ENCODE results near the gene EMX1.

DNA sequence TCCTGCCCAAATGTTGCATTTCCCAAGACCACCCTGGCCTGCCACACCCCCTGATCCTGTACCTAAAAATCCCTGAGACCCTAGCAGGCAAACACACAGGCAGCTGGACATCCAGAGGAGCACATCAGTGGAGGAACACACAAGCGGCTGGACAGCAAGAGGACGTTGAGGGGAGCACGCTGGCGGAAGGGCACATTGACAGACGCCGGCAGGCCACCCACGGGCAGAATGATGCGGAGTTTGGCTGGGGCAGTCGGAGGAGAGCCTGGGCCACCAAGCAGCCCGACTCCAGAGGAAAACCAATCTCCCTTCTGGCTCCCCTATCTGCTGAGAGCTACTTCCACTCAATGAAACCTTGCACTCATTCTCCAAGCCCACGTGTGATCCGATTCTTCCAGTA, 47.7 kb downstream of the EMX1 start:
- TF ChIP-seq, protein P1, sequence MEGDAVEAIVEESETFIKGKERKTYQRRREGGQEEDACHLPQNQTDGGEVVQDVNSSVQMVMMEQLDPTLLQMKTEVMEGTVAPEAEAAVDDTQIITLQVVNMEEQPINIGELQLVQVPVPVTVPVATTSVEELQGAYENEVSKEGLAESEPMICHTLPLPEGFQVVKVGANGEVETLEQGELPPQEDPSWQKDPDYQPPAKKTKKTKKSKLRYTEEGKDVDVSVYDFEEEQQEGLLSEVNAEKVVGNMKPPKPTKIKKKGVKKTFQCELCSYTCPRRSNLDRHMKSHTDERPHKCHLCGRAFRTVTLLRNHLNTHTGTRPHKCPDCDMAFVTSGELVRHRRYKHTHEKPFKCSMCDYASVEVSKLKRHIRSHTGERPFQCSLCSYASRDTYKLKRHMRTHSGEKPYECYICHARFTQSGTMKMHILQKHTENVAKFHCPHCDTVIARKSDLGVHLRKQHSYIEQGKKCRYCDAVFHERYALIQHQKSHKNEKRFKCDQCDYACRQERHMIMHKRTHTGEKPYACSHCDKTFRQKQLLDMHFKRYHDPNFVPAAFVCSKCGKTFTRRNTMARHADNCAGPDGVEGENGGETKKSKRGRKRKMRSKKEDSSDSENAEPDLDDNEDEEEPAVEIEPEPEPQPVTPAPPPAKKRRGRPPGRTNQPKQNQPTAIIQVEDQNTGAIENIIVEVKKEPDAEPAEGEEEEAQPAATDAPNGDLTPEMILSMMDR (IDR thresholded peaks at IDR 0.05): no peak
- no peak for TF ChIP-seq POLR2A (IDR thresholded peaks at IDR 0.05)

Data from ovary (tissue), 3 donors.